HPDE6-E6E7 (cell line): ENCODE data around the gene MEIS2.

Experiments
- DNase-seq: peaks from one replicate; pipeline ENCODE4 v3.0.0; 2011; ENCODE audit warnings: missing footprints; ENCODE audit errors: extremely low spot score

MEIS2 gene

DNA sequence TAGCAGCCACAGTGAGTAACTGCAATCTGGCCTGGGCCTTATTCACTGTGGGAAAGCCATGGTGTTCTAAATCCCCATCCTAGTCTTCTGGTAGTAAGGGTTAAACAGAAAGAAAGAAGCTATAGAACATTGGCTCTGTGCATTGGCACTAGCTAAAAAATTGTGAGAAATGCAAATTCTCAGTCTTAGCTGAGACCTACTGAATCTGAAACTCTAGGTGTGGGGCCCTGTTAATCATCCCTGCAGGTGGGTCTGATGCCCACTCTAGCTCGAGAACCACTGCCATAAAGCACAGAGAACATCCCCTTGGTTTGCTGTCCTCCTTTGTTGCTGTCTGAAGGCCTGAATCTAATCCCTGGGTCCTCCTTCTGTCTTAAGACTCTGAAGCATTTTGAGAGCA, 59.3 kb downstream of the MEIS2 start:
- no peak for DNase-seq

DNA sequence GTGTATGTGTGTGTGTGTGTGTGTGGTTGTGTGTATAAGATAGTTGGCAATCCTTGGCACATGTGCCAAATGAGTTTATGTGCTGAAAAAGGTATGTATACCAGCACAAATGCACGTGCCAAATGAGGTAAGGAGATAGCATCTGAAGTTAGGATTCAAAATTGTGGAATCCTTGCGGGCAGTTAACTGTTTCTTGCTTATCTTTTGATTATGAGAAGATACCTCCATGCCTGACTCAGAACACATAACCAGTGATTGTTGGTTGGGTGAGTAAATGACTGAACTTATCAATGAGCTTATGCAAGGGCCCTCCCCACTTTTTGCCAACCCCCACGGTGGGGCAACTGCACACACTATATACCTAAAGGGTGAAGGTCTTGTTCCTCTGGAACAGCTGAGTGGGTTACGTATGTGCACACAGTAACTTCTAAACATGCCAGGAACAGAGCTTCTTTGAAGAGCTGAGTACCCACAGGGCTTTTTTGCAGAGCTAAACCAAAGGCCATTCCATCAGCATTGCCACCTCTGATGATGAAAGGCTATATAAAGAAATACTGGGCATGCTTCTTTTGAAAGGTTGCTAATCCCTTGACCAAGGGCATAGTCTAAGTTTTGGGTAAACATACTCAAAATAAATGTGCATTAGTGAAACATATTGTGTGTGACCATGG, 60.1 kb downstream of the MEIS2 start:
- DNase-seq = no peak

DNA sequence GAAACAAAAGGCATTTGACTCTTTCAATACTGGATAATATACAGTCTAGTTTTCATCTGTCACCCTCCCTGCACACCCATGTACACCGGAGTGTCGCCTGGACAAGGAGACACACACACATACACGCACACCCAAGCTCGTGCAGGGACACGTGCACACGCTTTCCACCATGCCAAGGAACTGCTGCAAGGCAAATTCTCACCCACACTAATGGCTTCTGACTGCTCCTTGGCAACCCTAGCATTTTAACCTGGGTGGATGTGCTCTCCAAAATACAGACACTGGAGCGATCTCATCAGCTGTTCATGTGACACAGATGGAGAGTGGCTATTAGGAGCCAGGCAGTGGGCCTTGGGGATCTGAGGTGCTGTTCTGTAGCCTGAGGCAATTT, 61.6 kb downstream of the MEIS2 start:
- DNase-seq = no peak

DNA sequence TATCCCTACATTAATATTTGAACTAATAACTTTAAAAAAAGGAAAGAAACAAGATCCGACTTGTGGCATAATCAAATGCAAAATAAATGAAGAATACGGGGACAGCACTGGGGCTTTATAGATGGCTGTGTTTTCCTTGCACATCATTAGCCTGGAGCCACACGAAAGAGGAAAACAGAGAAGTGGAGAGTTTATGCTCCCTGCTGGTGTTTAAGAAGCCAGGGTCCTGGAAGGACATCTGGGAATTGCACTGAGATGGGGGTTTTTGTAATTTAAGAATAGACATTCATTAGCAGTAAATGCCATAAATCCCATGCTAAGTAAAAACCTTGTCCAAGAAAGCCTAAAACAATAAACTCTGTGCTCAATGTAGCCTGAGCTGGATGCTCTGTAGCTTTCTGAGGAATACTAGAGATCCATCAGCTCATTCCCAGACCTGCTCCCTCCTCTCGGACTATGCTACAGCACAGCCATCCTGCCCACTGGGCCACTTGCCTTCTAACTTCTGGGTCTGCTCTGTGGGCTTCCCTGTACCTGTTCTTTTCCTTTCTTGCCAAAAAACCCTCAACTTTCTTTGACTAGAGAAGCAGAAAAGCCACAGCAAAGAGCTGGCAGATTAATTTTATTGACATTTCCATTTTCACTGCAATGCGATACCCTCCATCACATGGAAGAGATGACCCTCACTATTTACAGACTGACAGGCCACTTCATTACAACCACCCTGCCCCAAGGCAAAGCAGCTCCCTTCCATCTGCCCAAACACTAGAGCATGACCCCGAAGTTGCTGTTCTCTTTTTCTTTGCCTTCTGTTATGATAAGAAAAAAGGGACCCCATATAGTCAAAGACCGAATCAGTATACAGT, 62.3 kb downstream of the MEIS2 start:
- DNase-seq = no peak

DNA sequence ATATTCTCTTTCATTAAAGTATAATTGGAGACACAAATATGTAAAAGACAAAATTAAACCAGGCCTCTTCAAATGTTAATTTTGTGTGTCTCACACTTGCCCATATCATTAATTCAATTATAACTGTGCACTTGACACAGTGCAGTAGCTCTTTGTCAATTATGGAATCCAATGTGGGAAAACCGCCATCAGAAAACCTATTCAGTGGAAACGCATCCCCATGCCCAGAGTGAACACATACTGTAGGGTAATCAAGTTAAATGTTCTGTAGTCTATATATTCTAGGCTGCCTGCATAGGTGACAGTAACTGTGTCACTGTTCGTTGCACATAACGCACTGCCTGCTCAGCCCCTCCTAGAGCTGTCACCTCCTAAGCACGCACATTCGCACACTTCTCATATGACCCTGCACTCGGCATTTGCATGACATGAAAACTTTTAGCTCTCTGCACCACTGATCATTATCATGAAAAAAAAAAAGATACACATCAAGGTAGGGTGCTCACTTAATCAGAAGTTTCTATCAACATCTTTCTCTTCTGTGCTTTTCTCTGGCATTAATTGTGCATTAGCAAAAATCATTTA, 63.2 kb downstream of the MEIS2 start:
- no peak for DNase-seq

DNA sequence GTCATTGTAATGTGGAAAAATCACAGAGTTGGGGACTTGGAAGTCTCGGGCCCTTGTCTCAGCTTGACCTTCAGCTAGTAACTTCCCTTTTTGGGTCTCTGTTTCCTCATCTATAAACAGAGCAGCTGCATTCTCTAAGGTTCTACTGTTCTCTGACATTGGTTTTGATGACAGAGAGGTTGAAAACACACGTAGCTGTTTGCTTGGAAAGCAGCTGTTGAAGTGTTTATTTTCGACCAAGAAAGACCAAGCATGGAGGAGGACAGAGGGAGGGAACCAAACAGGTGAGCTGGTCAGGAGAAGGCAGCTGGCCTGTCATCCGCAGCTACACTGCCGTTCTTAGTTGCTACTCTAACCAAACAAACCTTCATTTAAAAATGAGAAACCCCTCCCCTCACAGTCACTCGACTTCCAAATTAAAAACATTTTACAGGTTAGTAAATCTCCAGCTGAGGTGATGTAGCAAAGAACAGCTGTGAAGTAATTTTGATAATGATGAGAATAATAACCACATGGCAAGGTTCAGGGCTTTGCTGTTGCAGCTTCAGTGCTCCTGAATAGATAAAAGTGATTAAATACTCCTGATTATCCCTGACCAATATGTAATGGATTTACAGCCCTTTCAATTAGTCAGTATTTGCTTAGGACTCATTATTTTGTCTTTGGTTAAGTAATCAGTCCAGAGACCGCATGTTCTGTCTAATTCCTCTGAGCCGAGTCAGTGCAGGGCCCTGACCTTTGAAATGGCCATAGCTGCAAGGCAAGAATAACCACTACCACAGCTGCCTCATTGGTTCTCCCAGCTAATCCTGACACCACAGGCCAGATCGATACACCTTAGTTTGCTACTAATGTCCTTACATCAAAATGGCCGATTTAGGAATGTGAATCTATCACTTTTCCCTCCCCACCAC, 65.3 kb downstream of the MEIS2 start:
- no peak for DNase-seq

DNA sequence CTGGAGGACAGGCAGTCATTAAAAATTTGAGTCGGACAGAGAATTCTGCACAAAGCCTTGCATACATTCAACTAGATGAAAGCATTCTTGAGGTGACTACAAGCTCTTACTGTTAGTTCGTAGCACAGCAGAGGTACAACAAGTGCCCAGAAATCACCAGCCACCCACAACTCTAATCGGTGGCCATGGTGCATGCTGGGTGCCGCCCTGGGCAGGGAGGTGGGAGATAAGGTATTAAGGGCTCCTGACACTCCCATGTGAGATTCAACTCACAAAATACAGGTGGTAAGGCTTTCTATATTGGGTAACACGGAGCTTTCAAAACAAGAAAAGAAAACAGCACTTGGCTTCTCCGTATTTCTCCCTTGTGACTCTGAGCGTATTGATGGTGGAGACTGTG, 66.0 kb downstream of the MEIS2 start:
- DNase-seq = no peak

DNA sequence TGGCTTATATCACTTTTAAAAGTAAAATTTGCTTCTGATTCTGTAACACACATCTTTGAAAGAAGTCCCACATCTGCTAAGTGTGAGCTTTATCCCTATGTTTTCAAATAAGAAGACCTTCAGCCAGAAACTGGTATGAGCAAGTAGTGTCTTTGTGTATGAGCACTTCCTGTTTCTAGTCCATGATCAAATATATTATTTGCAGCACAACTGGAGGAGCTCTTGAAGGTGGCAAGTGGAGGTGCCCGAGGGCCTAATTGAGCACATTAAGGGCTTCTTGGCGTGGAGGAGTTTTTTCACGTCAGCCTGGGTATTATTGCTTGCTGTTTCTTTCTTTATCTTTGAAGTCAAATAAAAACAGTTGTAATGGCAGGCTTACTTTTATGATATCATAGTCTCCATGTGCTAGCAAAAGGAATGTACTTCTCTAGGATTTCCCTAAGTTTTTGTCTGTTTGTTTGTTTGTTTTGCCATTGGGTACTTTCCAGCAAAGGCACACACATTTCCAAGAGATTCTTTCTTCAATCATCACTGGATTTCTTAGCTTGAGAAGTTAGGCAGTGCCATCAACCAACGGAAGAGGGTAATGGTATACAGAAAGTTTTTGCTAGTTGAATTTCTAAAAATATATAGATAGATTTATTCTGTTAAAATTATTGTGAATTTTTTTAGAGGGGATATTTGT, 68.1 kb downstream of the MEIS2 start:
- no peak for DNase-seq

DNA sequence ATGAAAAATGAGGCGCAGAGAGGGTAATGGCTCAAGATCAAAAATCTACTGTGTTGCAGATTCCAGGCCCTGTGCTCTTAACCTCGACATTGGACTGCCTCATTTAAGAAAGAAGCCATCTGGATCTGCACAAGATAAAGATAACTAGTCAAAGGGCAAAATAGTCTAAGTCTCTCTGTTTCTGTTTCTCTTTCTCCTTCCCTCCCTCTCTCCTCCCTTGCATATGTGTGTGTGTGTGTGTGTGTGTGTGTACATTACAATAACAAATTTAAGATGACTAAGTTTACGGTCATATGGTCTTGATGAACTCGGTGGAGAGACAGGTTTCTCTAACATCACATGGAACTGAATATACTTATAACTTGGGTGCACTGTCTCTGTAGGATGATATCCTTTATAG, 69.2 kb downstream of the MEIS2 start:
- DNase-seq = peak; percentile 9

DNA sequence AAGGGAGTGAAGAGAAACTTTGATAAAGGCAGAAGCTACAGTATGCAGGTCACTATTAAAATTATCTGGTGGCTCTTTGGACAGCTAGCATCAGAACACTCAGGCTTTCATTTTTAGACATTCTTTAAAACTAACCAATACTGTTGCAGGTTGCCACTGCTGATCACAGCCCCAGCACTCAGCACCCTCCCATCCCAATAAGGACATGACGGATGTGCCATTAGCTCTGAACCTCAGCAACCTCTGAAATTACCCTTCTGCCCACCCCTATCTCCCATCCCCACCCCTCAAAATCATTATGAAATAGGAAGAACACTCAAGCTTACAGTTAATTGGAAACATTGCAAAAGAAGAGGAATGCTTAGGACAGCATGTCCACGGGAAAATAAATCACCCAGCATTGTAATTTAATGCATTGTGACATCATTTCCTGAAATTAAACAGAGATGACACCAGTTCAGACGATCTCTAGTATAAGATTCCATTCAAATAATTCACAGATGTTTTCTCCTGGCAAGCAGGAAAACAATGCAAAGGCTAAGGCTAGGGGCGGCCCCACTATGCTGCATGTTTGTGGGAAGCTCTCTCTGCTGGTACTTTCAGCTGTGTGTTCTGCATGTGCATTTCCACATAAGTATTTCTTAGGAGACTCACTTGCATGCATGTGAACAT, 71.6 kb downstream of the MEIS2 start:
- no peak for DNase-seq

DNA sequence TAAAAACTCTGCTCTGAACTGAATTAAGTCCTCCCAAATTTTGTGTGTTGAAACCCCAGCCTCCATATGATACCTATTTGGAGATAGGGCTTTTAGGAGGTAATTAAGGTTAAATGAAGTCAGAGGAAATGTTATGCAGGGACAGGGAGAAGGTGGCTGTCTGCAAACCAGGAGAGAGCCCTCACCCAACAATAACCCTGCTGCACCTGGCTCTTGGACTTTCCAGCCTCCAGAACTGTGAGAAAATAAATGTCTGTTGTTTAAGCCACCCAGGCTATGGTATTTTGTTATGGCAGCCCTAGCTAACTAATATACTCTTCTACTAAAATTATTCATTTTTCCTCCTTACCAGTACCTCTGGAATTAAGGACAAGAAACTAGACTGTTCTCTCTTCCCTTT, 79.5 kb downstream of the MEIS2 start:
- no peak for DNase-seq

DNA sequence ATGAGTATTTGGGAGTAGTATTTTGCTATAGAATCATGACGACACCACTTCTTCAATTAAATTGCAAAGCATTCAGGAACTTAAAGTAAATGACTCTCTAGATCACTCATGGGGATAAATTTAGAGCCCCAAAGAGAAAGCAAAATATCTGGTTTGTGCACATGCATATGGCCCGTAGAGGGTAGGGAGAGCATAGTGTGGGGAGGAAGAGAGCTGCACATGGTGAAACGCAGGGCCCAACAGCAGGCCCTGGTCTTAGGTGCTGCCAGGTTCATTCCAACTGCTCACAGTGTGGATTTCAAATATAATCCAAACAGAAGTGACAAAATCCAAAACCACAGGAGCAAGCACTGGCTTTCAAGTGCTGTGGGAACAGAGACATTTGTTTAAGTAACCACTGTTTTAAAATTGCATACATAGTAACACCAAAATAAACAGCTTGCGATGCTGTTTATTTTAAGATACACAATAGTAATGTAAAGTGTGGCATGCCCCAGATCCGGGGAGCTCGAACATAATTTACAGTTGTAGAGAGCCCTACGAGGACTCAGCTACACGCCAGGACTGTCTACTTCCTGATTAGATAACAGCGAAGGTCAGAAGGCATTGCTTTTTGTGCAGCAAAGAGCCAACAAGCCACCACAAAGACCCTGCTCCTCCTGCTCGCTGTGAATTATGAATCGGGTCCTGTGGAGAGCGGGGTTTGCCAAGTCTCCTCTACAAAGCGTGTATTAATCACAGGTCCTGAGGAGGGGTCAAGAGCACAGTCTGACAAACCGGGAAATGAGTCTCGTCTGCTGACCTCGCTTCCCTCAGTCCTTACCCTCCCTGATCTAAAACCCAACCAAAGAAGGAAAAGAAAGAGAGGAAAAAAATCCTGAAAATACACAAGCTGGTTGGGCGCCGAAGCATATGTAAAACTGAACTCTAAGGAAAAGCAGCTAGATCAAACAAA, 80.6 kb downstream of the MEIS2 start:
- DNase-seq = no peak

DNA sequence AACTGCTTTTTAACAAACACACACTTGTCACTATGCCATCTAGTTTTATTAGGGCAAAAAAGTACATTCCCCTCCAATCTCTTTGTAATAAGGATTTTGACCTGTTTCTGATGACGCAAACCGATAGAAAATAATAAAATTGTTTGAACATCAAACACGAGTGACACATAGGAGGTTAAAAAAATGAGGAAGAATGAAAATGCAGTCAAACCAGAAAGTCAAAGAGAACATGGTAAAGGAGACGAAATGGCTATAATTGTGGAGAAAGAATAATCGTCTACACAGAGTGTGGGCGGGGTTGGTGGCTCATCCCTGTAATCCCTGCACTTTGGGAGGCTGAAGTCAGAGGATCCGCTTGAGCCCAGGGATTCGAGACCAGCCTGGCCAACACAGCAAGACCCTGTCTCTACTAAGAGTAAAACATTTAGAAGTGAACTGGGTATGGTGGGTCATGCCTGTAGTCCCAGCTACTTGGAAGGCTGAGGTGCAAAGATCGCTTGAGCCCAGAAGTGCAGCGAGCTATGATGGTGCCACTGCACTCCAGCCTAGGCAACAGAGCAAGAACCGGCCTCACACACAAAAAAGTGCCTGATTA, 83.2 kb downstream of the MEIS2 start:
- DNase-seq = no peak

DNA sequence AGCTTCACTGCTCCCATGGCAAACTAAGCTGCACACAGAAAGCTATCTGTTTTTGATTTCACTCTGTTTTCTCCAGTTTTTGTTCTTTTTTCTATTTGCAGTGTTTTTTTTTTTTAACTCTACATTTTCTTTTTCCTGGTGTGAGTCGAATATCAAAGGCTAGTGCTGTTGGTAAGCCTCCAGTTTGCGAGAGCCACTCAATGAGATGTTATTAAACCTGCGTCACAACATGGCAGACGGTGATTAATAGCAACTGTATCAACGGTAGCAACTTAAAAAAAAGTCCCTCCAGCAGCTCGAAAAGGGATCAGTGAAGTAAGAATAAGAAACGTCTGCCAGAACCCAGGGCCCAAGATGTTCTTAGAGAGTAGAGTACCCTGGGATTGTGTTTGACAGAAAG, 84.1 kb downstream of the MEIS2 start:
- no peak for DNase-seq

DNA sequence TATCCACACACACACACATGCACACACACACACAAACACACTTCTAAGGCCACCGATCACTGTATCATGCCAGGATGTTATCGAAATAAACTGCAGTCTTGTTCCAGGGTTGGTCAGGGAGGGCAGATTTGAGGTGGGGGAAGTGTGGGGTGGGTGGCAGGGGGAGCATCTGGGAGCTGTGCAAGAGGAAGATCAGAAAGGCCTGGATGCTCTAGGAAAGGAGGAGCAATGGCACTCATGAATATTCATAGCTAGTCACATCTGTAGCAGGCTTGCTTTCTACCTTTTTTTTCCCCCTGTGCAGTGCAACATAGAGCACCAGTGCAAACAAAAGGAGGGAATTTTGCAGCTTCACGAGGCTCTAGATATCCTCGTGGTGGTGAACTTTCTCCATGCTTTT, 84.9 kb downstream of the MEIS2 start:
- no peak for DNase-seq

DNA sequence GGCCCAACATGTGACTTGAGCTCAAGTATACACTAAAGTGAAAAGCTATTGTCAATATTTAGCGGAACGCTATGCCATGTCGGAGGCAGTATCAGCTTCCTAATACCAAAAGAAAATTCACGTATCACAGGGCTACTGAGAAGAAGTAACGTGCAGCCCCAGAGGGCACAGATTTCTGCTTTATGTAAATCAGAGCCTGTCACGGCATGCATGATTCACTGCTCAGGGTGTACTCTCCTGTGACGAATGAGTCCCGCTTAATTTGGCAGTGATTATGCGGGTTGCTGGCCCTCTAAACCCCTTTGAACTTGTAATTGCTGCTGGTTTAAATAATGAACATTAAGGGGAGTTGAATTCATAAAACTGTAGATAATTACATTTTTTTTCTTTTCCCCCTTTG, 85.3 kb downstream of the MEIS2 start:
- DNase-seq = peak; percentile 37

DNA sequence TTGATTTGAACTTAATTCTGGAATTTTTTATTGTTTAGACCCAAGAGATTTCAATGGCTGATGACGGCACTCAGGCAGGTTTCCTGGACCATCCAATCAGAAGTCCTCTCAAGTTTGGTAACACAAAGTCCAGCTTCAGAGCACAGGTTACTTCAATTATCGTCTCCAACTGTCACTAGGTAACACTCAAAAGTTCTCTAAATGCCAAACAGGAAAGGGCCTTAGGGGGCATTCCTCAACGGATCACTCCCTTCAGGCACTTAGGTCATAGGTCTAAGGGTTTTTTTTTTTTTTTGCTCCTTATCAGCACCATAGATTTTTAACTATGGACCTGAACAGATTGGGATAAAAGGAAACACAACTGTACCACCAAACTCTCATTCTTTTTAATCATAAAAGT, 85.8 kb downstream of the MEIS2 start:
- DNase-seq = no peak

DNA sequence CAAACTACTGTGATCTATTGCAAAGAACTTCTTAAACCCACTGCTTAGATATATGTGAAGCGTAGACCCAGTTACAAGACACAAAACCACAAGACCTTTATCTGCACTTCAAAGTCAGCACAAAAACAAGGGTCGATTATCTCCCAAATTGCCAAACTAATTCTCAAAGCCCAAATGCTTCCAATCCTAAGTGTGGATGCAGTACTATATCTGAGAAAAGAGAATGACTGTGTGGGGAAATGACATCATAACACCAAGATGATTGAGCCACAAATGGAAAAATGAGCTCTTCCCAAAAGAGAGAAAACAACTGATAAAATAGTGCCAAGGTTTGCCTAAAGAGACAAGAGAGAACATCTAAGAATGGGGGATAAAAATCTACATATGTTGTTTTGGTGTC, 86.2 kb downstream of the MEIS2 start:
- DNase-seq = no peak

DNA sequence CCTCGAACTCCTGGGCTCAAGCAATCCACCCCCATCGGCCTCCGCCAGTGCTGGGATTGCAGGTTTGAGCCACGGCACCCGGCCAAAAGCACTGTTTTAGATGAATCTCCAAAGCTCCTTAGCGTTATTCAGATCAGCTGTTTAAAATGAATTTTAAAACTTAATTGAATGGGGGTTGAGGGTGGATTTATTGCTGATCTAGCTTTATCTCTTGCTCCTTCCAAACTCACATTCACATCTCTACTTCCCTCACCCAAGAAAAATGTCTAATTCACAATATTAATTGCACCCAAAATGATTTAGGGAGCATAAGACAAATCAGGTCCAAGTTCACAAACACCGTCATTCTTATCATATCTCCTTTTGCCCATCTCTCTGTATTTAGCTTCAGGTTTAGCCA, 89.8 kb downstream of the MEIS2 start:
- no peak for DNase-seq
